Nephron progenitor cell (in vitro differentiated cells): ENCODE data around the gene SNX13.

Source experiments
- DNase-seq: peaks from one replicate; pipeline ENCODE4 v3.0.0; 2021
- H3K27ac Mint-ChIP-seq: 2 replicates; pipeline ENCODE4 v1.8.0; 2021; ENCODE audit warnings: mild to moderate bottlenecking, moderate library complexity, mixed read lengths
- H3K27me3 Mint-ChIP-seq: 2 replicates; pipeline ENCODE4 v1.8.0; 2021; ENCODE audit warnings: mild to moderate bottlenecking, low read depth, mixed read lengths; ENCODE audit not compliant: poor library complexity
- H3K36me3 Mint-ChIP-seq: 2 replicates; pipeline ENCODE4 v1.8.0; 2021; ENCODE audit warnings: low read depth, mixed read lengths
- H3K4me1 Mint-ChIP-seq: 2 replicates; pipeline ENCODE4 v1.8.0; 2021; ENCODE audit warnings: mixed read lengths
- H3K4me3 Mint-ChIP-seq: 2 replicates; pipeline ENCODE4 v1.8.0; 2021; ENCODE audit warnings: mild to moderate bottlenecking, moderate library complexity, mixed read lengths
- H3K9me3 Mint-ChIP-seq: 2 replicates; pipeline ENCODE4 v1.8.0; 2021; ENCODE audit warnings: mild to moderate bottlenecking, moderate library complexity, mixed read lengths
- TF ChIP-seq, protein P1 (sequence below): fragments of 200-600 bp; sonication (generic); IDR thresholded peaks from 2 replicates; pipeline ENCODE4 v1.5.0; 2021; ENCODE audit warnings: antibody characterized with exemption

SNX13 gene

DNA sequence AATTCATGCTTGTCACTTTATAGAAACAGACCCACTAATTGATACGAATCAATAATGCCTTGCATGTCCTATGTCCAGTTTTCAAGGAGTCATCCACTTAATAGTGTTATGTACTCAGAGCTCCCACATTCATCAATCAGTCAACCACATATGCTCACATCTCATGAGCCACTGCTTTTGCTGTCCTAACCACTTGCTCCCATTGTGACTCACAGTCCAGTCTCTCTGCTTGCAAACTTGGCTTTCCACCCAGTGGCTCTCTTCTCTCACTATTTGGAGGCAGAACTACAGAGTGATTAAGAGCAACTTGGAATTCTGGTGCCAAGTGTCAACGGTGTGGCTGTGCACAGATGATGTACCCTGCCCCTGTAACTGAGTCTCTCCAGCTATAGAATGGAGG lies 166.0 kb downstream of the SNX13 start:
- TF ChIP-seq, protein P1, sequence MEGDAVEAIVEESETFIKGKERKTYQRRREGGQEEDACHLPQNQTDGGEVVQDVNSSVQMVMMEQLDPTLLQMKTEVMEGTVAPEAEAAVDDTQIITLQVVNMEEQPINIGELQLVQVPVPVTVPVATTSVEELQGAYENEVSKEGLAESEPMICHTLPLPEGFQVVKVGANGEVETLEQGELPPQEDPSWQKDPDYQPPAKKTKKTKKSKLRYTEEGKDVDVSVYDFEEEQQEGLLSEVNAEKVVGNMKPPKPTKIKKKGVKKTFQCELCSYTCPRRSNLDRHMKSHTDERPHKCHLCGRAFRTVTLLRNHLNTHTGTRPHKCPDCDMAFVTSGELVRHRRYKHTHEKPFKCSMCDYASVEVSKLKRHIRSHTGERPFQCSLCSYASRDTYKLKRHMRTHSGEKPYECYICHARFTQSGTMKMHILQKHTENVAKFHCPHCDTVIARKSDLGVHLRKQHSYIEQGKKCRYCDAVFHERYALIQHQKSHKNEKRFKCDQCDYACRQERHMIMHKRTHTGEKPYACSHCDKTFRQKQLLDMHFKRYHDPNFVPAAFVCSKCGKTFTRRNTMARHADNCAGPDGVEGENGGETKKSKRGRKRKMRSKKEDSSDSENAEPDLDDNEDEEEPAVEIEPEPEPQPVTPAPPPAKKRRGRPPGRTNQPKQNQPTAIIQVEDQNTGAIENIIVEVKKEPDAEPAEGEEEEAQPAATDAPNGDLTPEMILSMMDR: no peak
- Mint-ChIP-seq H3K27me3 (no peaks in the 10 kb centered on the region), H3K9me3 (no peaks in the 10 kb centered on the region)

GRCh38 chr7:17773289-17773626 lies 167.0 kb downstream of the SNX13 start:
- H3K27me3 Mint-ChIP-seq: no peaks in the 10 kb centered on the region
- TF ChIP-seq, protein P1: no peak
- no peak overlapping the region for H3K27ac Mint-ChIP-seq
- H3K9me3 Mint-ChIP-seq: no peaks in the 10 kb centered on the region
- DNase-seq: no peak
- H3K4me1 Mint-ChIP-seq: peaks cover 14% of the 10 kb centered on the region
- no peak overlapping the region for H3K4me3 Mint-ChIP-seq
- no peaks in the 10 kb centered on the region for H3K36me3 Mint-ChIP-seq

More for the DNA sequence above, 166.0 kb downstream of the SNX13 start:
- H3K4me3 Mint-ChIP-seq: no peak overlapping the region
- H3K27ac Mint-ChIP-seq: no peak overlapping the region
- DNase-seq: no peak
- peaks cover 14% of the 10 kb centered on the region for H3K4me1 Mint-ChIP-seq
- no peaks in the 10 kb centered on the region for H3K36me3 Mint-ChIP-seq

DNA sequence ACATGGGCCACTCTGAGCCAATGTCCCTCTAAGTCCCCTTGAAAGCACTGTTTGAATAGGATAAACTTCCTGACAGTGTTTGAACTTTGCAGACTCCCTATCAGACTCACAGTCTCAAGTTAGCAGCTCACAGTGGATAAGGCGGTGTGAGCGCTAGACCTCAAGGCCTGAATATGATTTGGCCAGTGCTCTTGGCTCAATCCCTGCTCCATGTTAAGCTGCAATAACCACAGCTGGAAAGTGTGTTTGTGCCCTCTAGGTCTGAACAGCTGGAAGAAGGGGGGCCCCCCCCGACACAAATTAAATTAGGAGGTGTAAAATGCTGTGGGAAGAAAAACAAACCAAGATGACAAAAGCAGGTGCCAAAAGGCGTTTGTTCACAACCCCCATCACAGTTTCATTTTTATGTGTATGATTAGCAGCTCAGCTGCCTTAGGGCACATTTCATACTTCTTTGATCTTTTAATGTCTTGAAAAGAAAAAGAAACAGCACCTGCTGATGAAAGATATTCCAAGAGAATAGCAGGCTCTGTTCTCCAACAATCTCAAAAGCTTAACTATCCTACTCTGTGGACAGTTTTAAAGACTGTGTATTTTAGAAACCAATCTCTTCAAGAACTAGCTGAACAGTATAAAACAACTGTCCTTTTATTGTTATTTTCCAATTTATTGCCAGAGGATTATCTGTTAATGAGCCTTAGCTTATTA lies 167.6 kb downstream of the SNX13 start:
- no peaks in the 10 kb centered on the region for H3K9me3 Mint-ChIP-seq
- peaks cover 14% of the 10 kb centered on the region for H3K4me1 Mint-ChIP-seq
- TF ChIP-seq, protein P1: no peak
- no peak overlapping the region for H3K4me3 Mint-ChIP-seq
- no peak for DNase-seq
- H3K36me3 Mint-ChIP-seq: no peaks in the 10 kb centered on the region
- H3K27ac Mint-ChIP-seq: no peak overlapping the region
- H3K27me3 Mint-ChIP-seq: no peaks in the 10 kb centered on the region

- Mint-ChIP-seq H3K9me3 (no peaks in the 10 kb centered on the region), H3K27ac (no peak overlapping the region), H3K4me3 (no peak overlapping the region), H3K4me1 (peaks cover 14% of the 10 kb centered on the region), H3K36me3 (no peaks in the 10 kb centered on the region), H3K27me3 (no peaks in the 10 kb centered on the region)
- TF ChIP-seq, protein P1: no peak
- no peak for DNase-seq
Observed at GRCh38 chr7:17771901-17772408, 168.3 kb downstream of the SNX13 start.

DNA sequence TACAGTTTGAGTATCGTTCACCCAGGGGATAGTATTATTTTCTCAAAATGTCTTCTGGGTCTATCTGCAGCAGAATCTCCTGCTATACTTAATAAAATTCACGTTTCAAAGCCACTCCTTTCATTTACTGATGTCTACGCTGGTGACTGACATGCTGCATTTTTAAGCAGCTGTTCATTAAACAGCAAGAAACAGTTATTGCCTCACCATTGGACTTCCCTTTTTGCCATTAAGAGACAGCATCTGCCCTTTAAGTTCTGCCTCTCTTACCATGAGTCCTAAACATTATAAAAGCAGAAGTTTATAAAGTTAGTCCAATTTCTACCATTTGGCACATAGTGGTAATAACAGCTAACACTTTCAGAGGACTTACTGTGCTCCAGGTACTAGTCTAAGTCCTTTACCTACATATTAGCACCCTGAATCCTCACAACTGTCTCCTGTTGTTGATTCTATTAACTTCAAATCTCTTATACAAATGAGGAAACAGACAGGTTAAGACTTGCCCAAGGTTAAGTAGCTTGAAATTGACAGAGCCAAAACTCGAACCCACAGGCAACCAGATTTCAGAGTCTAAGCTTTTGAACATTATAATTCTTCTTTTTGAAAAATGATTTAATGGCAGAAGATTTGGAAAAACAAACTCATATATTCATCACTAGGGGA lies 169.5 kb downstream of the SNX13 start:
- H3K27me3 Mint-ChIP-seq: no peaks in the 10 kb centered on the region
- H3K4me3 Mint-ChIP-seq: no peak overlapping the region
- no peaks in the 10 kb centered on the region for H3K36me3 Mint-ChIP-seq
- no peak for DNase-seq
- peaks cover 14% of the 10 kb centered on the region for H3K4me1 Mint-ChIP-seq
- peaks cover 10% of the 10 kb centered on the region for H3K9me3 Mint-ChIP-seq
- no peak overlapping the region for H3K27ac Mint-ChIP-seq
- TF ChIP-seq, protein P1: no peak
